ENCODE measurements around the gene OR6K3. TPM values are rescaled to one million over a fixed set of nuclear protein-coding genes. Genes with fewer than 3 reads are reported as not detected.

The OR6K3 gene
- total and polyA plus RNA-seq, 2 of the 13 experiments (the other 11 are each of a cell fraction or from before 2014, with no cell fraction given) = not detected

- no peak for TF ChIP-seq PREB (CRISPR knock-in tag; IDR thresholded peaks at IDR 0.05)
- no peak for TF ChIP-seq POGZ (CRISPR knock-in tag; IDR thresholded peaks at IDR 0.05)
- no peak for TF ChIP-seq ZNF879 (CRISPR knock-in tag; IDR thresholded peaks at IDR 0.05)
- no peak for TF ChIP-seq MAZ (IDR thresholded peaks at IDR 0.05; ENCODE audit: borderline replicate concordance, low read depth, low read length)
- no peak for TF ChIP-seq MAZ (CRISPR knock-in tag; IDR thresholded peaks at IDR 0.05; ENCODE audit: low read depth)
Observed at GRCh38 chr1:158694596-158694995, 25.9 kb downstream of the OR6K3 start (continued).

DNA sequence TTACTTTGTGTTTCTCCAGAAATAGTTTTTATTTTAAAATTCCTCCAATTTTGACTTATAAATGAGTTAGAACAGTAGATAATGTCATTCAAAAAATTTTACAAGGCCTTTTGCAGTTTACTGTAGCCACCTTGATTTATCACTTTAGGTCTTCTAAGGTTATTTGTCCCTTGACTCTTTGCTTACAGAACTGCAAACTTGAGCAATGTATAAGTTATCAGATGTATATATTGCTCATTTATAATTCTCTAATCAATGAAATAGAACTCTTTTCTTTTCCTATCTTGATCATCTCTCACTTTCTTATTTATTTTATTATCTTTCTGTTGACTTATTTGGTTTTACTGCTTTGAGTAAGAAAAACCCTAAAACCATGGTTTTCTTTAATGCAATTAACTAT lies 28.2 kb downstream of the OR6K3 start:
- Histone ChIP-seq H3K9ac (ENCODE audit: insufficient read depth, low read depth, low read length) (no peak overlapping the region), H3K9me3 (ENCODE audit: low read length) (no peaks in the 10 kb centered on the region), H3K4me1 (ENCODE audit: insufficient read depth, low read length) (no peaks in the 10 kb centered on the region), H4K20me1 (ENCODE audit: insufficient read depth, low read length) (no peaks in the 10 kb centered on the region), H3K27me3 (ENCODE audit: control insufficient read depth in 1 of 2, insufficient read depth in 2 of 2, low read length in 2 of 2) (no peaks in the 10 kb centered on the region), H3K4me2 (ENCODE audit: low read depth, low read length) (no peak overlapping the region), H3K79me2 (ENCODE audit: insufficient read depth, low read length) (no peaks in the 10 kb centered on the region), H2AFZ (ENCODE audit: low read length) (no peak overlapping the region), H3K27ac (ENCODE audit: extremely low read length, insufficient read depth, low read length) (no peak overlapping the region), H3K36me3 (replicated peaks in 1 of 2; ENCODE audit: control insufficient read depth in 1 of 2, insufficient read depth in 2 of 2, low read length in 2 of 2) (no peaks in the 10 kb centered on the region), H3K4me3 (replicated peaks in 1 of 3; ENCODE audit: insufficient read depth in 1 of 3, low read depth in 2 of 3, low read length in 3 of 3) (no peak overlapping the region)
- ChIA-PET CTCF (ENCODE audit: low intra/inter-chr PET ratio, low total read pairs) (no interaction called here), POLR2A (no interaction called here)
- TF ChIP-seq JARID2 (CRISPR knock-in tag; IDR thresholded peaks at IDR 0.05; ENCODE audit: insufficient replicate concordance) (no peak), PRDM10 (CRISPR knock-in tag; IDR thresholded peaks at IDR 0.05; ENCODE audit: low read depth) (no peak), ZNF383 (CRISPR knock-in tag; IDR thresholded peaks at IDR 0.05; ENCODE audit: borderline replicate concordance) (no peak), ARHGAP35 (CRISPR knock-in tag; IDR thresholded peaks at IDR 0.05; ENCODE audit: borderline replicate concordance) (no peak), ZBTB34 (CRISPR knock-in tag; IDR thresholded peaks at IDR 0.05) (no peak), NFIB (CRISPR knock-in tag; IDR thresholded peaks at IDR 0.05; ENCODE audit: borderline replicate concordance) (no peak), ELF3 (CRISPR knock-in tag; IDR thresholded peaks at IDR 0.05) (no peak), GLMP (CRISPR knock-in tag; IDR thresholded peaks at IDR 0.05; ENCODE audit: borderline replicate concordance) (no peak)
- BruUV-seq (replicated peaks) = no TSS peak
- intact Hi-C loops (cut with micrococcal nuclease; ENCODE audit: unreplicated experiment) = no loop called here
- FAIRE-seq (no peak), DNase-seq (ENCODE audit: low spot score) (no peak), ATAC-seq (no peak)
- in situ Hi-C loops (cut with HindIII; ENCODE audit: extremely low pct_ligation_motif_present, low pct_unique_long_range_greater_than_20kb) = no loop called here
